Stimulated activated CD4-positive, alpha-beta T cell treated with anti-CD3 and anti-CD28 coated beads, Interleukin-2, amount 100 ng/mL, for 24 hours (primary cell): ENCODE results near the gene TSGA10.
A peak's percentile ranks its signal among the peaks of the same experiment; 100 is the strongest.
"Not testable (repeated sequence)": the region's sequence is repeated elsewhere in the genome, so short reads cannot be mapped to it uniquely, and the experiment has no call there.

ENCODE experiments used
- DNase-seq, 2 donors: peaks; one replicate each; pipeline ENCODE4 v3.0.0-alpha.2; 2020

TSGA10 gene

GRCh38 chr2:99154643-99155536 lies at the start of gene TSGA10, which contains the start of gene LIPT1:
TSGA10 (minus strand) TSS chr2:99154942; CDS start chr2:99109439, 45,503 bp downstream.
LIPT1 (plus strand) TSS chr2:99154967; CDS start chr2:99161958, 6,991 bp downstream.
- DNase-seq = peak; percentile 92 to 93

GRCh38 chr2:99201959-99202678 lies 47.4 kb upstream of the TSGA10 start:
- DNase-seq = no peak

DNA sequence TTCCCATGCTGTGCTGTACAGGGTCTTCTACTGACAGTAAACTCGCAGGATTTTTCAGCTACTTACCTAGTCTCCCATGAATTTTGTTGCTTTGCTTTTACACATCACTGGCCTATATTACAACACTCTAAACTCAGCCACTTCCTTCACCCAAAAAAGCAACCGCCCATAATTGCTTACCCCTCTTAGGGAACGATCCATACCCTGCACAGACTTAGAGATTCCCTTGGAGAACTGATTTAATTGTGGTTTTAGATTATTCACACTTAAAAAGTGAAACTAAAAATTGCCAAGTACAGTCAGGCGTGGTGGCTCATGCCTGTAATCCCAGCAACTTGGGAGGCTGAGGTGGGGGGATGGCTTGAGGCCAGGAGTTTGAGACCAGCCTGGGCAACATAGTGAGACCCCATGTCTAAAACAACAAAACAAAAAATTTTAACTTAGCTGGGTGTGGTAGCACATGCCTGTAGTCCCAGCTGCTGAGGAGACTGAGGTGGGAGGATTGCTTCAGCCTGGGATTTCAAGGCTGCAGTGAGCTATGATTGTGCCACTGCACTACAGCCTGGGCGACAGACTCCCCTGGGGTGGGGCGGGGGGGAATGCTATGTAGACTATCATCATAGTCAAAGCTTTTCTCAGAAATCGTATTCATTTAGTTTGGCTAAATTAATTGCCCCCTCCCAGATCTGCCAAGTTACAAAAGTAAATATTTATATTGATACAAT lies 45.5 kb upstream of the TSGA10 start:
- DNase-seq = no peak

- DNase-seq = no peak
Measured at GRCh38 chr2:99198103-99198841, 43.5 kb upstream of the TSGA10 start.

GRCh38 chr2:99192364-99192763 lies 37.6 kb upstream of the TSGA10 start:
- not testable (repeated sequence) for DNase-seq

GRCh38 chr2:99190548-99190947 lies 35.8 kb upstream of the TSGA10 start:
- DNase-seq = no peak

- no peak for DNase-seq
Measured at GRCh38 chr2:99188357-99188756, 33.6 kb upstream of the TSGA10 start.

DNA sequence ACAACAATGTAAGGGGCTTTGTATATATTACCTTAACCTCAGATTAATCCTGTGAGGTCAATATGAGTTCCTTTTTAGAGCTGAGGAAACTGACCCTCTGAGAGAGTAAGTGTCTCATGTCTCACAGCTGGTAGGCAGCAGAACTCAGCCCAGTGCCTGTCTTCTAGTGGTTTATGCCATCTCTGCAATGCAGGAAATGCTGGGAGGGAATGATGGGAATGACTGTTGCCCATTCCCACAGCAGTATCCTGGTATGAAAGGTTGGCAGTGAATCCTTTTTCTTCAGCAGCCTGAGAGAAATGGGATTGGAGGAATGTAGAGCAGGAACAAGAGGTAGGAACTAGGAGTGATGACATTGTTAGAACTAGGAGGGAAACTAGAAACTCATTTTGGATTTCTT lies 32.3 kb upstream of the TSGA10 start:
- DNase-seq = no peak

GRCh38 chr2:99184811-99185210 lies 30.1 kb upstream of the TSGA10 start:
- no peak for DNase-seq

GRCh38 chr2:99183025-99183424 lies 28.3 kb upstream of the TSGA10 start:
- no peak for DNase-seq

- DNase-seq = no peak
Measured at GRCh38 chr2:99181624-99182000, 26.9 kb upstream of the TSGA10 start.

- peak; percentile 83 to 89 for DNase-seq
Measured at GRCh38 chr2:99180755-99181623, 26.2 kb upstream of the TSGA10 start, which contains the start of the genes MITD1 and MRPL30. MITD1 (minus strand) TSS chr2:99181058; CDS start chr2:99180981, 77 bp downstream. MRPL30 (plus strand) TSS chr2:99181184; CDS start chr2:99186204, 5,020 bp downstream.

DNA sequence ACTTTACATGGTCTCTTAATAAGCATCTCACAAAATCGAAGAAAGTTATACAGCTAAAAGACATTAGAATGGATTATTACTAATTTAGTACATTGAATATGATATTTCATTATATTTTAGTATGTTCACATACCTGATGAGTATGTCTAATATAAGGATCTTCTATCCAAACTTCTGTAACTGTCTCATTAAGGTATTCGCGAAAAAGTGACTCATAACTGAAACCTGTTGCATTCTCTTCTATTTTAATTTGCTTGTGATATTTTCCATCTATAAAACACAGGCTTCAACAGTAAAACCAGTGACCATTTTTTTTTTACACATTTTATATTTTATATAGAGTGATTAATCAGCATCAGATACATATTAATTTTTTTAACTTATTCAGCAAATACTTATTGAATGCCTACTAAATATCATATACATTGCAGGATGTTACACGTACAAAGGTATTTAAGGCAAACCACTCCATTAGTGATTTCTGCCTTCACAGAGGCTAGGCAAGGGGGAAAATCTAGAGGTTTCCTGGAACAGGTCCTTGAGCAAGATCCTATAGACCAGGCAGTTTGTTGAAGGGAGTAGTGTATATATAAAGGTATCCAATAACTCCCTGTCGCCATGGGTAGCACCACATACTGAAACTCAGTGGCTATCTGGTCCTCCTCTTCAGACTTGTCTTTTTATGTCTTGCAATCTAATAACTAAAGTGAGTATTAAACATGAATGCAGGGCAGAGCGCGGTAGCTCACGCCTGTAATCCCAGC lies 16.8 kb upstream of the TSGA10 start:
- no peak for DNase-seq

DNA sequence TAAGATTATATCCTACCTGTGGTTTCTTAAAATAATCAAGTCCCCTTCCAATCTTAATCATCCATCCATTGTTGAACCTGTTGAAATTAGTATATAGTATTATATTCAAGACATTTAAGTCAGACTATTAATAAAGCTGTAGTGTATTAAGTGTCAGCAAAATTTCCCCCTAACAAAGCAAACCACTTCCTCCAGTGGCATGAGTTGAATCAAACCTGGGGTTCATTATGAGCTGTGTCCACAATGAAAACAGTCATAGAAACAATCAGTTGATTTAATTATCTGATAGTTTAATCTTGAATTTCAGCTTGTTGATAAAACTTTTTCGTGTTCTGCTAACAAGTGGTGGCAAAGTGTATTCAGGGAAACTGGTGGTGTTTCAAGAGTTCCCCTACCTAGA lies 14.8 kb upstream of the TSGA10 start:
- DNase-seq = no peak

DNA sequence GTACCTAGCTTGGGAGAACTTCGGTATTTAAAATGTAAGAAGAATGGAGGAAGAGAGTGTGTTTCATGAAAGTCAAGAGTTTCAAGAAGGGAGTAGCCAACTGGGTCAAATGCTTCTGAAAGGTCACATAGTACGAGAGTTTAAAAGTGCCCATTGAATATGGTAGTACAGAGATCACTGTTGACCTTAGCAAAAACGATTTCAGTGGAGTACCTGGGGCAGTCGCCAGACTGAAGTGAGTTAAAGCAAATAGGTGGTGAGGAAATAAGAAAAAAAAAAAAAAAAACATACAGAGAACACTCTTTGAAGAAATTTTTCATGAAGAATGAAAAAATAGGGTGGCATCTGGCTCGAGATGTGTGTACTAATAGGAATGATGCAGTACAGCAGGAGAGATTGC lies 11.5 kb upstream of the TSGA10 start:
- no peak for DNase-seq

GRCh38 chr2:99159594-99159993 lies 4.9 kb upstream of the TSGA10 start:
- DNase-seq = no peak

GRCh38 chr2:99158599-99158998 lies 3.9 kb upstream of the TSGA10 start:
- no peak for DNase-seq

- no peak for DNase-seq
Measured at GRCh38 chr2:99156891-99157290, 2.1 kb upstream of the TSGA10 start.

- no peak for DNase-seq
Measured at GRCh38 chr2:99153921-99154604, 679 bp downstream of the TSGA10 start.
